ENCODE data around the gene IFNLR1. TPM values are rescaled to one million over a fixed set of nuclear protein-coding genes. Genes with fewer than 3 reads are reported as not detected.
"Not testable (repeated sequence)": the region's sequence is repeated elsewhere in the genome, so short reads cannot be mapped to it uniquely, and the experiment has no call there.

The IFNLR1 gene
- total RNA-seq, 2 donors from 2014 or later: 0.36 to 2.0 TPM

GRCh38 chr1:24215226-24215814, 28.2 kb upstream of the IFNLR1 start:
- ATAC-seq: no peak
- H3K4me3 Mint-ChIP-seq: no peak overlapping the region

GRCh38 chr1:24212376-24212775, 25.3 kb upstream of the IFNLR1 start:
- ATAC-seq (no peak), DNase-seq (ENCODE audit: low spot score) (no peak)
- Mint-ChIP-seq H3K27ac (no peak overlapping the region), H3K9me3 (peaks cover 10% of the 10 kb centered on the region), H3K36me3 (no peaks in the 10 kb centered on the region), H3K27me3 (peaks cover 24 to 25% of the 10 kb centered on the region in 2 donors), H3K4me3 (no peak overlapping the region), H3K4me1 (ENCODE audit: low read depth in 2 of 2) (peaks cover 0 to 4% of the 10 kb centered on the region in 2 donors)

More at GRCh38 chr1:24215226-24215814, 28.2 kb upstream of the IFNLR1 start:
- no peak for DNase-seq (ENCODE audit: low spot score)
- Mint-ChIP-seq H3K9me3 (peaks cover 10% of the 10 kb centered on the region), H3K36me3 (no peaks in the 10 kb centered on the region), H3K27ac (no peak overlapping the region), H3K27me3 (peaks cover 35 to 49% of the 10 kb centered on the region in 2 donors), H3K4me1 (ENCODE audit: low read depth in 2 of 2) (peaks cover 0 to 4% of the 10 kb centered on the region in 2 donors)

- Mint-ChIP-seq H3K9me3 (peaks cover 10% of the 10 kb centered on the region), H3K27ac (no peak overlapping the region), H3K4me1 (ENCODE audit: low read depth in 2 of 2) (peaks cover 0 to 4% of the 10 kb centered on the region in 2 donors), H3K4me3 (no peak overlapping the region), H3K36me3 (no peaks in the 10 kb centered on the region), H3K27me3 (peaks cover 14% of the 10 kb centered on the region in 2 donors)
- DNase-seq (ENCODE audit: low spot score) (no peak), ATAC-seq (no peak)
Observed at GRCh38 chr1:24210195-24210627, 23.1 kb upstream of the IFNLR1 start.

GRCh38 chr1:24209097-24209496, 22.0 kb upstream of the IFNLR1 start:
- H3K27ac Mint-ChIP-seq: no peak overlapping the region
- peaks cover 0 to 4% of the 10 kb centered on the region in 2 donors for H3K4me1 Mint-ChIP-seq (ENCODE audit: low read depth in 2 of 2)

GRCh38 chr1:24207709-24208108, 20.6 kb upstream of the IFNLR1 start:
- DNase-seq (ENCODE audit: low spot score) (no peak), ATAC-seq (no peak)
- H3K4me3 Mint-ChIP-seq: no peak overlapping the region
- H3K4me1 Mint-ChIP-seq (ENCODE audit: low read depth in 2 of 2): peaks cover 0 to 4% of the 10 kb centered on the region in 2 donors
- H3K9me3 Mint-ChIP-seq: peaks cover 10% of the 10 kb centered on the region
- H3K27me3 Mint-ChIP-seq: peaks cover 0 to 9% of the 10 kb centered on the region in 2 donors
- H3K36me3 Mint-ChIP-seq: no peaks in the 10 kb centered on the region
- H3K27ac Mint-ChIP-seq: no peak overlapping the region

More at GRCh38 chr1:24209097-24209496, 22.0 kb upstream of the IFNLR1 start:
- Mint-ChIP-seq H3K9me3 (peaks cover 10% of the 10 kb centered on the region), H3K4me3 (no peak overlapping the region), H3K36me3 (no peaks in the 10 kb centered on the region), H3K27me3 (peaks cover 2 to 7% of the 10 kb centered on the region in 2 donors)
- no peak for DNase-seq (ENCODE audit: low spot score)
- ATAC-seq: no peak

- not testable (repeated sequence) for H3K27me3 Mint-ChIP-seq; H3K36me3 Mint-ChIP-seq; H3K4me1 Mint-ChIP-seq (ENCODE audit: low read depth in 2 of 2); H3K27ac Mint-ChIP-seq; ATAC-seq; DNase-seq (ENCODE audit: low spot score); H3K4me3 Mint-ChIP-seq; H3K9me3 Mint-ChIP-seq
Observed at GRCh38 chr1:24207395-24207687, 20.3 kb upstream of the IFNLR1 start.

- peaks cover 0 to 11% of the 10 kb centered on the region in 2 donors for H3K27me3 Mint-ChIP-seq
- H3K27ac Mint-ChIP-seq: no peak overlapping the region
- peaks cover 2% of the 10 kb centered on the region for H3K9me3 Mint-ChIP-seq
- H3K36me3 Mint-ChIP-seq: no peaks in the 10 kb centered on the region
- DNase-seq (ENCODE audit: low spot score) (no peak), ATAC-seq (no peak)
- no peak overlapping the region for H3K4me3 Mint-ChIP-seq
- peaks cover 0 to 4% of the 10 kb centered on the region in 2 donors for H3K4me1 Mint-ChIP-seq (ENCODE audit: low read depth in 2 of 2)
Observed at GRCh38 chr1:24206516-24207394, 19.7 kb upstream of the IFNLR1 start.

GRCh38 chr1:24206083-24206464, 19.0 kb upstream of the IFNLR1 start:
- no peak for DNase-seq (ENCODE audit: low spot score)
- Mint-ChIP-seq H3K4me3 (no peak overlapping the region), H3K27ac (no peak overlapping the region), H3K36me3 (no peaks in the 10 kb centered on the region), H3K9me3 (no peaks in the 10 kb centered on the region), H3K27me3 (peaks cover 0 to 11% of the 10 kb centered on the region in 2 donors), H3K4me1 (ENCODE audit: low read depth in 2 of 2) (peaks cover 0 to 3% of the 10 kb centered on the region in 2 donors)
- ATAC-seq: no peak

GRCh38 chr1:24205345-24206082, 18.4 kb upstream of the IFNLR1 start:
- ATAC-seq (no peak), DNase-seq (ENCODE audit: low spot score) (no peak)
- Mint-ChIP-seq H3K4me3 (no peak overlapping the region), H3K9me3 (no peaks in the 10 kb centered on the region), H3K27me3 (peaks cover 0 to 12% of the 10 kb centered on the region in 2 donors), H3K27ac (no peak overlapping the region), H3K36me3 (no peaks in the 10 kb centered on the region), H3K4me1 (ENCODE audit: low read depth in 2 of 2) (no peaks in the 10 kb centered on the region)

GRCh38 chr1:24204116-24204515, 17.0 kb upstream of the IFNLR1 start:
- no peak overlapping the region for H3K27ac Mint-ChIP-seq

GRCh38 chr1:24203404-24203803, 16.3 kb upstream of the IFNLR1 start:
- no peak for ATAC-seq
- H3K4me1 Mint-ChIP-seq (ENCODE audit: low read depth in 2 of 2): peaks cover 2 to 4% of the 10 kb centered on the region in 2 donors
- no peak overlapping the region for H3K27ac Mint-ChIP-seq
- H3K27me3 Mint-ChIP-seq: peaks cover 0 to 16% of the 10 kb centered on the region in 2 donors
- no peaks in the 10 kb centered on the region for H3K36me3 Mint-ChIP-seq
- no peak for DNase-seq (ENCODE audit: low spot score)
- no peaks in the 10 kb centered on the region for H3K9me3 Mint-ChIP-seq
- no peak overlapping the region for H3K4me3 Mint-ChIP-seq

More at GRCh38 chr1:24204116-24204515, 17.0 kb upstream of the IFNLR1 start:
- peaks cover 0 to 16% of the 10 kb centered on the region in 2 donors for H3K27me3 Mint-ChIP-seq
- H3K4me3 Mint-ChIP-seq: no peak overlapping the region
- H3K4me1 Mint-ChIP-seq (ENCODE audit: low read depth in 2 of 2): peaks cover 2 to 4% of the 10 kb centered on the region in 2 donors
- DNase-seq (ENCODE audit: low spot score) (no peak), ATAC-seq (no peak)
- no peaks in the 10 kb centered on the region for H3K36me3 Mint-ChIP-seq
- no peaks in the 10 kb centered on the region for H3K9me3 Mint-ChIP-seq

GRCh38 chr1:24202987-24203386, 15.9 kb upstream of the IFNLR1 start:
- no peak overlapping the region for H3K4me3 Mint-ChIP-seq
- H3K27ac Mint-ChIP-seq: no peak overlapping the region
- peaks cover 0 to 17% of the 10 kb centered on the region in 2 donors for H3K27me3 Mint-ChIP-seq

GRCh38 chr1:24202556-24202955, 15.5 kb upstream of the IFNLR1 start:
- no peak for DNase-seq (ENCODE audit: low spot score)
- Mint-ChIP-seq H3K4me1 (ENCODE audit: low read depth in 2 of 2) (peaks cover 2 to 4% of the 10 kb centered on the region in 2 donors), H3K36me3 (no peaks in the 10 kb centered on the region), H3K4me3 (no peak overlapping the region), H3K27ac (no peak overlapping the region), H3K9me3 (no peaks in the 10 kb centered on the region), H3K27me3 (peaks cover 0 to 17% of the 10 kb centered on the region in 2 donors)
- no peak for ATAC-seq

More at GRCh38 chr1:24202987-24203386, 15.9 kb upstream of the IFNLR1 start:
- ATAC-seq (no peak), DNase-seq (ENCODE audit: low spot score) (no peak)
- Mint-ChIP-seq H3K4me1 (ENCODE audit: low read depth in 2 of 2) (peaks cover 2 to 4% of the 10 kb centered on the region in 2 donors), H3K36me3 (no peaks in the 10 kb centered on the region), H3K9me3 (no peaks in the 10 kb centered on the region)
